GM18499 (cell line): ENCODE data around the gene LUZP1.

Experiments used
- ATAC-seq: cut with Tn5 transposase; IDR thresholded peaks from one replicate; pipeline ENCODE4 v1.9.1; 2021; ENCODE audit warnings: moderate number of reproducible peaks; ENCODE audit not compliant: insufficient read depth, unreplicated experiment

Gene LUZP1

GRCh38 chr1:23037081-23037740 is 131.4 kb downstream of the LUZP1 start:
- no peak for ATAC-seq

DNA sequence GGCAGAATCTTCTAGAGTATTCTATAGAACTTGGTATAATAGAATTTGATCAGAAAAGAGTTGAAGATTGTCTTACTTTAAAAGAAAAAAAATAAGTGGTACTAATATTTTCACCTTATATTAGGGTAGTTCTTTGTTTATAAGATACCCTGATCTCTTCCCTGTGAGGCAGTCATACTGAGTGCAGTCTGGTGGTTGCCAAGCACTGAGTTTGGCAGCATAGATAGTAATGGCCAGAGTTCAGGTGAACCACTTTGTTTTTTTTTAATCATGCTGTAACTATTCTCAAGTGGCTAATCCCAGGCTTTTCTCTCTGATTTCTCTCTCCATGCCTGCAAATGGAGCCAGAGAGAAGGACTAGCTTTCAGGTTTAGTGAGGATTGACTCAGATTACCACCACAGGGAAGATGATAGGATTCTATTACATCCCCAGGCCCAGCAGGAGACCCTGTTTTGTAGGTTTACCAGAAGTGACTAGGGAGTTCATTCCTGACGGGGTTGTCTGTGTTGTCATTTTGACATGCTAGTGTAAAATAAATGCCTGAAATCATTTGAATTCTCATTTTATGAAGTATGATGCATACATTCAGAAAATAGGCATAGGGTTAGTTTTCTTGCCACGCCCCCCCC is 132.7 kb downstream of the LUZP1 start:
- no peak for ATAC-seq
